Measurements from ENCODE around the gene PHOSPHO1.

GRCh38 chr17:49227436-49228261 is 2.9 kb downstream of the PHOSPHO1 start:
- TF ChIP-seq CTCF (IDR thresholded peaks at IDR 0.05; ENCODE audit: insufficient read depth, low read length, poor library complexity, severe bottlenecking) (peak; percentile 83), EZH2phosphoT487 (conservative IDR thresholded peaks at IDR 0.05; ENCODE audit: low read length) (no peak)

Data from SU-DHL-6 (cell line).